Fibroblast of skin of scalp (primary cell): Measurements from ENCODE around the gene REL.

ENCODE experiments used
- DNase-seq: peaks from one replicate; pipeline ENCODE4 v3.0.0-alpha.2; 2013

REL gene

DNA sequence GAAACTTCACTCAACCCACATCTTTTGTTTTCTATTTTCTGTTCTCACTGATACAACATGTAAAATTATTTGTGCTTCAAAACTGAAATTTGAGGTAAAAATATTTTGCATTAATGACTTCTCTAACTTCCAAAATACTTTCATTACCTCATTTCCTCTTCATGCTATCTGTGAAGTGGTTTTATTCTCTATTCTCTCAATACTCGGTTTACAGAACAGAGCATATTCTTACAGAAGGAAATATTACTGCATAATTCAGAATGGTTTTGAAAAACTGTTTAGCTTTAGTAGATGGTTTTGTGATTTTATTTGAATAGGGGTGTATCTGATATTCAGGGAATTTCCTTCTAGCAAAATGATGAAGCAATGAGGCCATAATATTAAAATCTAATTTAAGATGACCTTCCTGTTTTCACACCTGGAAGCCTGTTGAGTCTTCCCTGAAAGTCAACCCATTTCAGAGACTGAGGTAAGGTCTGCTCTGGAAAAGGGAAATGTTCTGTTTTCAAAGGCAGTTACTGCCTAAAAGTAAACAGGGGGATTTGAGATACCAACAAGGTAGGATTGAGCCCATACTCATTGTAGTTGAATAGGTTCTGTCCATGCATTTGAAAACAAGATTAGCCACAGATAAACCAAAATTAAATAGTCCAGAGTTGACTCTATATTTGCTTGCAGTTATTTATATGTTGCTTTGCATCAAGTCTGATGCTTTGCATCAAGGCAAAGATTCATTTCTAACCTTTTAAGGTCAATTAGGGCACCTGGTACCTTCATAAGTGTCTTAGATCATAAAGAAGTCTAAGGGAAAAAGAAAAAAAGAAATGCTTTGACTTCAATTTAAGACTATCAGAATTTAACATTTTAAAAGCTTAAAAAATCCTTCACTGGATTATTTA is 85.4 kb downstream of the REL start:
- no peak for DNase-seq

DNA sequence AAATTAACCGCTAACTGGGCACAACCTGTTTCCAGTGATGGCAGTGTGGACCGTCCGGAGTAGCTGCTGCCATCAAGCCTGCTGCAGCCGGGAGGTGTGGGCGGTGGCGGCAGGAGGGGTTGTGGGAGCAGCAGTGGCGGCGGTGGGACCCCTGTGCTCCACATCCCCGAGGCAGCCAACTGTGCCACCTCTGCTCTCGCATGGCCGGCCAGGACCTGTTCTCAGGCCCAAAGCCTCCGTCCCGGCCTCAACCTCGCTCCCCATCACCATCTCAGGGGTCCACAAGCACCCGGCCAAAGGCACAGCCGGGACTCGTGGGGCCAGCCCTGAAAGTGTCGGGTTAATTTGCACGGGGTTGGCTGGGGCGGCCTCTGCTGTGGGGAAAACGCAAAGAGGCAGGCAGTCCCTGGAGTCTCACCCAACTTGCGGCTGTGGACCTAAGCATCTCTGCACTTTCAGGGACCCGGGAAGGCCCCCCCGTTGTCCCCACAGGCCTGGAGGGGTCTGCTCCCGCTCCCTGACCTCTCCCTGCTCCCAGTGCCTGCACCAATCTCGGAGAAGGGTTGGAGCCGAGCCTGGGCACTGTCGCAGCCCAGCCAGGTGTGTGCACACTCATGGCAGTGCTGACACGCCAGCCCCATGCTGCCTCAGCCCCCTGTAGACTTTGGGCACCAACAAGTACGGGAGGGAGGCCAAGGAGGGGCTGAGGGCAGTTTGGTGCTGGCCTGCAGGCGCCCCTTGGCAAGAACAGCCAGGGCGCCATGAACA is 91.7 kb downstream of the REL start:
- no peak for DNase-seq

DNA sequence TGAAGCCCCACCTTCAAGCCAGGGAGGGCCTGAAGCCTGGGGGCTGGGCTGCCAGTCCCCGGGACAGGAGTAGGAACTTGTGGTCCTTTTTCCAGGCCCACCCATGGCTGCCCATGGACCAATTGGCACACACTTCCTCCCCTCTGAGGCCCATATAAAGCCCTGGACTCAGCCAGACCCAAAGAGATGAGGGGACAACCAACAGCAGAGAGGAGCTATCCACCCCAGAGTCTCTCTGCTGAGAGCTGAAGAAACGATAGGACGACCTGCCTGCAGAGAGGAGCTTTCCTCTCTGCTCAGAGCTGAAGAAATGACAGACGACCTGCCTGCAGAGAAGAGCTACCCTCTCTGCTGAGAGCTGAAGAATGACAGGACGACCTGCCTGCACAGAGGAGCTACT is 92.3 kb downstream of the REL start:
- no peak for DNase-seq

DNA sequence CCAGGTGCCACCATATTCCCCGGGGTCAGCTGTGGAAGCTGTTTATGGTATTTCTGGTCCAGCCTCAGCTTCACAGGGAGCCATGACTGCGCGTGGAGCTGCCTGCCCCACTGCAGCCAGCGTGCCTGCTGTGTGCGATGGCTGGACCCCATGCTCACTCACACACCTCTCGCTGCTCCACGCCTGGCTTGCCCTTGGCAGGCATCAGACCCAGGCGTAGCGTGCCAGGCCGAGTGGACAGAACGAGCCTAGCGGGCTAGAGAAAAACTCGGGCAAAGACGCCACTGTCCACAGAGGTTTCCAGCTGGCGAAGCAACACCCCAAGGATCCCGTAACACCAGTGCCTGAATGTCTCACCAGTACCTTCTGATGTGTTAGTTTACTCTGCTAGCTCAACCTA is 93.3 kb downstream of the REL start:
- DNase-seq: no peak
